GM19351 (cell line): Measurements from ENCODE around the gene SH2D1A.
"Not testable (repeated sequence)": the region's sequence is repeated elsewhere in the genome, so short reads cannot be mapped to it uniquely, and the experiment has no call there.

ENCODE experiments used
- ATAC-seq: cut with Tn5 transposase; IDR thresholded peaks from one replicate; pipeline ENCODE4 v1.9.1; 2021; ENCODE audit warnings: mild to moderate bottlenecking, moderate library complexity; ENCODE audit not compliant: unreplicated experiment

The SH2D1A gene

DNA sequence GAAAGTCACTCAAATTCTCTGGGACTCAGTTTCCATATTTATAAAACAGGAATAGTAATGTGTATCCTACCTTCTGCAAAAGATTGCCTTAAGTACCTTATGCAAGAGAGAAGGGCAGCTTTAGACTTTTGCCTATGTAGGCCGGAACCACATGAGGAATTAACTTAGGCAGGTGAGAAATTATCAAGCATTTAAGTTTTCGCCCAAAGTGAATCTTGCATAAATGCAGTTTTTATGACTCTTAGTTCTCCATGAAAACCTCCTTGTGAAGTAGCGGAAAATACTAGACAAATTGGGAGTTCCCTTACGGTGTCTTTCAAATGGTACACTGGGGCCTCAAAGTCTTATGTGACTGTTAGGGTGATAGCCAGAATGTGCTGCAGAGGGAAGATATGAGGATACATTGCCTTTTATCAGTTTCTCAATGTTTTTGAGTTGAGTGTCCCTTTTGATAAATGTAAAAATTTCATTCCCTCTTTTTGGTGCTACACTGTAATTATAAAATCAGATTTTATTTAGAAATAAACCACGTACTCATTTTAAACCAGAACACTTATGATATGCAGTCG lies 2.6 kb downstream of the SH2D1A start:
- ATAC-seq: no peak

DNA sequence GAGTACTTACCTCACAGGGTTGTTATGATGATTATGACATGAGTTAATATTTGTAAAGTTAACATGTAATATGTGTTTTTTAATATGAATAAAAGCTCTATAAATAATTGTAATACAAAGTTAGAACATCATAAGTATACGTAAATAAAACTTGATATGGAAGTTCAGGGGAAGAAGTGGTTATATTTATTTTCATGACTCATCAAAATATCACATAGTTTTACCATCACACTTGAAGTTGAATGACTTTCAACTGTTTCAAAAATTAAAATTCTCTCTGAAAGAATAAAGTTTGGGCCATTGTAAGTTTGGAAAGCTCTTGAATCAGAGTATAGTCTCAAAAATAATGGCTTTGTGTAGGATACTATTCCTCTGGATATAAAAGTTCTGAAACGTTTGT lies 8.3 kb downstream of the SH2D1A start:
- no peak for ATAC-seq

DNA sequence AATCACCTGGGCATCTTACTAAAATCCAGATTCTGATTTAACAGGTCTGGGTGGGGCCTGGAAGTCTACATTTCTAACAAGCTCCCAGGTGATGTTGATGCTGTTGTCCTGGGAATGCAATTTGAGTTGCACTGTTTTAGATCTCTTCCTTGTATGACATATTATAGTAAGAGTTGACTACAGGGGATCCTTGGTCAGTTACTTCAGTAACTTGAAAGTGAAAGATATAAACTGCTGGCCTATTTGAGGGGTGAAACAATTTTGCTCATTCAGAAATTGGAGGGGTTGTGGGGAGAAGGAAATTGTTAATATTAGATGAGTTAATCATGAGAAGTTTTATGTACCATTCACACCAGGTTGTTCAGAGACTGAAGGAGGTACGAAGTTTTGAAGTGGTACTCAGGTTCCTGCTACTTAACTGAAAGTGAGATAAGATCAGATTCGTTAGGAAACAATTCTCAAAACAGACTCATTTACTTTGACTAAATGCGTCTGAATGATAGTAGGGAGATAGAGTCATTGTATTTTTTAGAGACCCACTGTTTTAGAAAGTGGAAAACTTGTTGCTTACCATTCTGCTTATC lies 12.5 kb downstream of the SH2D1A start:
- peak; percentile 66 for ATAC-seq

DNA sequence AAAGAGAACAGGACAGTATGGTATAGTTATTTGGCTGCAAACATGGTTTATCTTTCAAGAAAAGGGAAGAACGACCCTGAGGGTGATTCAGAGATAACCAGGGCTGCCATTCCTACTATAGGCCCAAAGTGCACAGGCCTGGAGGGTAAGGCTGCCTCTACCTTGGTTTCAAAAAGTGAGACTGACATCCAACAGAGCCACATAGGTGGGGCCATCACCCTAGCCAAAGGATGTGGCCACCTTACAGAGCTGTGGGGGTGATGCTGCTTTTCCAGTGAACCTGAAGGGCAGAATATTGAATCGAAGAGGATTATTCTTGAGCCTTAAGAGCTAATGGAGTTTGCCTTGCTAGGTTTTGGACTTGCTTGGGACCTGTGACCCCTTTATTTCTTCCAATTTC lies 15.7 kb downstream of the SH2D1A start:
- ATAC-seq: no peak

DNA sequence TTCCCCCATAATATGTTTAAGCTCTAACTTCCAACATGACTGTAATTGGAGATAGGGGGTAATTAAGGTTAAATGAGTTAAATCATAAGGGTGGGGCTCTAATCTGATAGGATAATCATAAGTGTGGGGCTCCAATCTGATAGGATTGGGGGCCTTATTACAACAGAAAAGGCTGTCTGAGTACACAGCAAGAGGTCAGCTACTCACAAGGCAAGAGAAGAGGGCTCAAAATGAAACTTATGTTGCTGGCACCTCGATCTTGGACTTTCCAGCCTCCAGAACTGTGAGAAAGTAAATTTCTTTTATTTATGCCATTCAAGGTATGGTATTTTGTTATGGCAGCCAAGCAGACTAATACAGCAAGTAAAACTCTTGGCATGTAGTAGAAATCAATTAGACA lies 16.4 kb downstream of the SH2D1A start:
- no peak for ATAC-seq

DNA sequence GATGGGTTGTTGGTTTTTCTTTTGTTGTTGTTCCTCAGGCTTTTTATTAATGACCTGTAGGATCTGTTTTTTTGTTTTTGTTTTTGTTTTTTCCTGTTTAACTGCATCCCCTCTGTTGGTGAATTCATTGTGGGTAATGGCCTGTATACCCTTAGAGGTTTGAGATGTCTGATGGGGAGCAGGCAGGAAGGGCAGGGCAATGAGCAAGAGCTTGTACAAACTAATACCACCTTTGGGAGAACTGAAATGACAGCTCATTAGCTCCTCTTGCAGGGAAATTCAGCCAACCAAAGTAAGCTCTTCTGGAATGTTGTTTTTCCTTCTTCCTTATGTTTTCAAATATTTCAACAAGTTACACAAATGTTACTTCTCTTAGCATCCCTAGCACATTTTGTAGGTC lies 23.4 kb downstream of the SH2D1A start:
- no peak for ATAC-seq

DNA sequence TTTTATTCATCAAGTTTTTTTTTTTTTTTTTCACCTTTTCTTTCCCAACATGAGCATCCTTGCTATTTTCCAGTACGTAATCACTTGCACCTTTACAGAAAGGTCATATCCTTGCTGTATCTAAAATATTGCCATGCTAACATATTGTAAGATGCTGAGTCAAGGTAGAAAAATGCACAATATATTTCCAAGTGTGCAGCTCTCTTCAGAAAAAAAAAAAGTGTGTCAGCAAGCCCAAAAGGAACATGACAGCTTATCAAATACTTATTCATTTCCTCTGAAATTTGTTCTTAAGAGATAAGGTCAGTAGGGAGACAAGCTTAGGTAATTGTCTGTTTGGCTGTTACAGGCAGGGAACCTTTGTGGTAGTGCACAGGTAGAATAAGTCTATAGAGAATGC lies 27.0 kb downstream of the SH2D1A start:
- no peak for ATAC-seq

DNA sequence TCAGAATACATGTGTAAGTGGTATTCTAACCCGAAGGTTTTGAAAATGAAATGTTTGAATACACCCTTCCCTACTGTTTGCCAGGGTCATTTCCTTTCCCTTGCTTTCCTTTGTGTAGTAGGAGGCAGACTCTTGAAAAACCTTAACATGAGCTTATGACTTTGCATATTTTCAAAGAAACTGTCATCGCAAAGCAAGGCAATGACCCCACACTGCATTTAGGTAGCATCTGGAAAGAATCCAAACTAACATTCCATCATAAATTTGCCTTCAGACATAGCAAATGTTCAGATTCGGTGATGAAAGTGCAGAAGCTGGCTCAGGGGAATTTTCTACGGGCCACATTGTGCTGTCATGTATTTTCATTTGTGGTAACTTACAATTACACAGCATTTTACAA lies 32.3 kb downstream of the SH2D1A start:
- ATAC-seq: no peak

DNA sequence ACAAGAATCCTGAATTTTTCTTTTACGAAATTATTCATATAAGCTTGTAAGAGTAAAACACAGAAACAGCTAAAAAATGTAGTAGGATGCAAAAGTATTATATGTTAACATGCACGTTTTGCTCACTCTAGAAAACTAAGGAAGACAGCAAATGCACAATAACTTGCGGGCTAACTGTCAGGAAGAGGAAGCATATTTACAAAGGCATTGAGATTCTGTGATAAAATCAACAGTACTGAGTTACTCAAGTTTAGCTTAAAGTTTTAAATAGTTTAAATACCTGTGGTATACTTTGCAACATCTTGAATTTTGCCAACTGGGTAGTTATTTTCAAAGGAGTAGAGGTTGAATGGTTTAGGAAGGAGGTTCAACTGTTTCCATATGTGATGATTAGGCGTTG lies 37.0 kb downstream of the SH2D1A start:
- no peak for ATAC-seq

DNA sequence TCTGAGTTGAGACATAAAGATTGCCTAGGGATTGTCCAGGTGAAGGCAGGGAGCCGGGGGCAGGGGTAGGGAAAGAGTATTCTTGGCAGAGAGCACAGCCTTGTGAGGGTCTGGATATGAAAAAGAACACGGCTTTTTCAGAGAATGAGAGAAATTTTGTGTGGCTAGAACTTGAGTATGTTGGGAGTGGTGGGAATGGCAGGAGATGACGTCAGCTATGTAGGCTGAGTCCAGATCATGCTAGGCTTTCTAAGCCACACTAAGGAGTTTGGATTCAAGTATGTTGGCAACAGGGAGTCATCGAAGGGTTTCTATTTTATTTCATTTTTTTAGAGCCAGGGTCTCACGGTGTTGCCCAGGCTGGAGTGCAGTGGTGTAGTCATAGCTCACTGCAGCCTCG lies 40.0 kb downstream of the SH2D1A start:
- no peak for ATAC-seq

DNA sequence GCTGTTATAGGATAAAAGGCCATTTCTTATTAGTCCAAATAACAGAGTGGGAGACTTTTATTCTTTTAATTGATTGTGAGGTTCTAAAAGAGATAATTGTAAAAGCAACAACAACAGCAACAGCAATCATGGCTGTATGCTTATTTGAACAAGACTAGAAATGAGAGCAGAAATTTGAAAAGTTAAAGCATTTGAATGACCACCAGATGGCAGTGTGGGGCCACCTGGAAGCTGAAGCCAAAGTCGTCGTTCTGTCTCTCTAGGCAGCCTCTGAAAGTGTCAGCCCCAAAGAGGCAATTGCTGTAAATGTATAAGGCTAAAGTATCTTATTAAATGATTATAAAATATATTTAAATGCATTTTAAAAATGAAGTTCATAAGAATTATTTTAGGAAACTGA lies 42.2 kb downstream of the SH2D1A start:
- peak; percentile 74 for ATAC-seq

DNA sequence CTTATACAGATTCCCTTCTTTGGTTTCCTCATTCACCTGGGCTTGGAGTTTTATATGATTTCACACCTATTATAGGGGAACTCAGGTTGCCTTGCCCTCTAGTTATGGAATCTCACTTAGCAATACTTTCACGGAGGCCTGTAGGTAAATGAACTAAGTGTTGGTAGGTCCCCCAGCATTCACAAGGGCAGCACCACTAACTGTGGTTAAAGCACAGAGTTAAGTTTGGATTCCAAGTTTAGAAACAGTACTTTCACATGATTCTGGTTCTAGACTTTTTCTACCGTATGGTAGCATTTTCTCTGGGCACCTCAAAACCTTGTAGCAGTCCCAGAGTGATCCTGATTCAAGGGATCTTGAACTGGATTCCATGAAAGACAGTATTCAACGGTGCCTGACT lies 46.4 kb downstream of the SH2D1A start:
- peak; percentile 32 for ATAC-seq

DNA sequence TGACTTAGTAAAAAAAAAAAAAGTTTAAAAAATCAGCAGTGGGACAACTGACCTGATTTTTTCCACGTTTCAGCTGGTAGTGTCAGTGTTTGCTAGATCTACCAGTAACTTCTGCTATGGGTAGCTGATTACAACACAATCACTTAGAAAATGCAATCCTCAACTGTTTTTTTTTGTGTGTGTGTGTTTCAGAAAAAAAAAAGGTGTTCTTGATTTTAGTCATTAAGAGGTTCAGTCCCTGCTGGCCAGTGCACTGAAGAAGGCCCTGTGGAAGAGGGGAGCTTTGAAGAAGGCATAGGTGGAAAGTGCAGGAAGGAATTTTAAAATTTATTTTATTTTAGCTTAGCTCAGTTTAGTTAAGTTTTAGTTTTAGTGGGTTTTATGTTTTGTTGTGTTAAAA lies 46.9 kb downstream of the SH2D1A start:
- ATAC-seq: no peak

DNA sequence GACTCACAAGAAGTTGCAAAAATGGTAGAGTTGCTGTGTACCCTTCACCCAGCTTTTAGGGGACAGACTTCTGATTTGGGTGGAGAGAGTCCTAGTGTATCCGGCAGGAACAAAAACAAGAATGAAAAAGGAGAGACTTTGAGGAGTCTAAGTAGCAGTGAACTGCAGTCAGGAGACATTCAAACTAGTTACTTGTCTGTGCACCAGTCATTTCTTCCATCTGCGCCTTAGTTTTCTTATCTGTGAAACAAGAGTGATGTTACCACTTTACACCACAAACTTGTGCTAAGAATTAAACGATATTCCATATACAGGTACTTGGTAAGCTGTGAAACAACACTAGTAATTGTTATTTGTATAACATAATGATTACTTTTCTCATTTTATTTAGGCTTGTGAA lies 47.3 kb downstream of the SH2D1A start:
- no peak for ATAC-seq

DNA sequence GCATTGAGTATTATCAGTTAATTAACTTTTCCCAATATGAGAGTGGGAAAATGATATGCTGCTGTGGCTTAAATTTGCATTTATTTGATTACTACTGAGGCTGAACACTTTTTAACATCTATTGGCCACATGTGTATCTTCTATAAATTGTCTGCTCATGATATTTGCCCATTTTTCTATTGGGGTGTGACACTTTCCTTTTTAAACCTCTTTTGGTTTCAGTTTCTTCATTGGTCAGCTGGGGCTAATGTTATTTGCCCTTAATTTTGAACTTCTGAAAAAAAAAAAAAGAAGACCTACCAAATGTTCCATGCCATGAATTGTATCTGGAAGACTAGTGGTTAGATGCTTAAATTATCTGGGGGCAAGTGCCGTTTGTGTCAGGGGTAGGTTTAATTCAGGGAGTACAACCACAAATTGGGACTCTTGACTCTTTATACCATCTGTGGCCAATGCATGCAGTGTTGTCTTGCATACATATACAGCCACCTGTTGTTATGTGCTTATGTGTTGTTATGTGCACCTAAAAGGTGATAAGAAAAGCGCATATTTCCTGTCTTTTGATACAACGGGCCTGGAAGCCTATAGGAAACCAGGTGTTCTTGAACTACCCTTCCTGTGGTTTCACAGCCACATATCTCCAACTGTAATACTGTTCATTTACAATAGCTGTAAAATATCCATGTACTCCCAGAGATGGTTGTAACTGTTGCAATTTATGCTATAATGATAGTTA lies 49.0 kb downstream of the SH2D1A start:
- peak; percentile 60 for ATAC-seq

DNA sequence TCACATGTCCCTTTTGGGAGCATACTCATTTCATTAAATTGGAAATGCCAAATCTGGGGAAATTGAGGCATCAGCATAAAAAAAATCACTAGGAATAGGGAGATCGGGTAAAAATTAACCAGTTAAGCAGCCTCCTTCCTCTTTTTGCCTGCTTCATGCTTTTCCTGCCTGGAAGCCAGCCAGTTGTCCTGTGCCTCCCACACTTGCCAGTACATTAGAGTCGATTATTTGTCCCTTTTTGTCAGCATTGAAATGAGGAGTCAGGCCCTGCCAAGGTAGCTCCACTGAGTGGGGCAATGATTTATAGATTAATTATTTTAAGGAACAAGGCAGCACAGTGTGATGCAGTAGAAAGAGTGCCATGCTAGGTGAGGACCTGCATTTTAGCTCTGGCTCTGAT lies 55.3 kb downstream of the SH2D1A start:
- no peak for ATAC-seq

DNA sequence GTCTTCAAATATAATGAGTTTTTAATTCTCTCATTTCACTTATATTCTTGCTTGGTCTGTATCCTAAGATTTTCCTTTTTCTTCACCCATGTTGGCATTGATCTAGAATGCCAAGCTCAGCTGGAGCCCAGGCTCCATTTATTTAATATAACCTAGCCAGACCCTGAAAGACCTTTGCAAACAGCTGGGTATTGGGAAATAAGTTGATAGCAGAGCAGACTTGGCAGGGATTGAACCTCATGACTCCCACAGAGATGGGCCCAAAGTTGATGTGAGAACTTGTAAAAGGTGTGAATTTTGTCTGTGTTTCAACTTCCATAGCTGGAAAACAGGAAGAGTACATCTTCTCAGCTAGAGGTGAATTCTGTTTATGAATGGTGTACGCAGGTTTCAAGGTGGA lies 59.5 kb downstream of the SH2D1A start:
- no peak for ATAC-seq

DNA sequence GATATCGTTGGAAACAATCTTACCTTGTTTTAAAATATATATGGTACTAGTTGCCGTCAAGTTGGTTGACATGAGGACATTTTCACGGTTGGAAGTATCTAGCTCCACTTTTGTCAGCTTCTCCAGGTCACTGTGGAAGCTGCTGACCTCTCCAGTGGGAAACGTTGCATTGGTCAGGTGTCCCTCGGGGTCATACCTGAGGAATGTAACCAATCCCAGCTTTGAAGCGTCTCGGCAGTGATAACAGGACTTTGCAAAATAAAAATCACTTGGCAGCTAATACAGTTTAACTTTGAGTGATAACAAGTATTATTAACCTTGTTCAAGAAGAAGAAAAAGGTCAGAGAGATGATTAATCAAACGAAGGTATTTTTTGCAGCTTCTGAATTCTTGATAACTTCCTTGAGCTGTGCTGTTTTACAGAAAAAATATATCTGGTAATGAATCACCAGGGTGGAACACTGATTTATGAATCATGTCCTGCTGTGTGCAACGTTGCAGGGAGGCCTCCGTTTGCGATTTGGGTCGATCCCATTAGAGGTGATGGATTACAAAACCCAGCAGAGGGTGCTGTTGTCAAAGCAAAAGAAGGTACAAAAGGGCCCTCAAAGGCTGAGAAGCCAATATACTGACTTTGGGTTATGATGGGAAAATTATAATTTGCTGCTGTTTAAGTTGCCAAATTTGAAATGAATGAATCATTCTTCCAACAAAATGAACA lies 60.1 kb downstream of the SH2D1A start:
- ATAC-seq: peak; percentile 96

DNA sequence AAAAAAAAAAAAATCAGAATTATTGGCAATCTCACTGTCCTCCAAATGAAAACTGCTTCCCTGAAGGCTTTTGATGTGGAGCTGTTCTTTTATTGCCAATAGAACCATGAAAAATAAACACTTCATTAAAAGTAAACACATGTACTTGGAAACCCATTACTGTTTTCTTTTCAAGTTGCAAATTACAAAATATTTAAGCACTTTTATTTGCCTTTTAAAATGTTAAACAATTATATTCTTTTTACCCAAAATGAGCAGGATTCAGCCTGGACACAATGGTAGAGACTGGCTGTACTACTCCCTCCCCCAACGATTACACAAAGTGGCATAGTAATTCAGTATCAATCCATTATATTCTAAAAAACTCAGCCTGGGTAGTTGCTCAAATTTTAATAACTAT lies 60.9 kb downstream of the SH2D1A start:
- no peak for ATAC-seq

DNA sequence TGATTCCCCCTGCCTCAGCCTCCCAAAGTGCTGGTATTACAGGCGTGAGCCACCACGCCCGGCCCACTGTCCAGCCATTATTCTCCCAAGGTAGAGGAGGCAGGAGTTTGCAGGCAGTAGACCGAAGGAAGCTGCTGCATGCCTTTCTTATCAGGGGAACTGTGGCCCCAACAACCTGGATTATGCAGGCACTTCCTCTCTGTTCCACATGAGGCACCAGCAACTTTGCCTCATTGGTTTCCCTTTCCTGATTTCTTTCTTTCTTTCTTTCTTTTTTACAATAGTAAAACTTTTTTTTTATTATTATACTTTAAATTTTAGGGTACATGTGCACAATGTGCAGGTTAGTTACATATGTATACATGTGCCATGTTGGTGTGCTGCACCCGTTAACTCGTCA lies 62.0 kb downstream of the SH2D1A start:
- ATAC-seq: not testable (repeated sequence)

DNA sequence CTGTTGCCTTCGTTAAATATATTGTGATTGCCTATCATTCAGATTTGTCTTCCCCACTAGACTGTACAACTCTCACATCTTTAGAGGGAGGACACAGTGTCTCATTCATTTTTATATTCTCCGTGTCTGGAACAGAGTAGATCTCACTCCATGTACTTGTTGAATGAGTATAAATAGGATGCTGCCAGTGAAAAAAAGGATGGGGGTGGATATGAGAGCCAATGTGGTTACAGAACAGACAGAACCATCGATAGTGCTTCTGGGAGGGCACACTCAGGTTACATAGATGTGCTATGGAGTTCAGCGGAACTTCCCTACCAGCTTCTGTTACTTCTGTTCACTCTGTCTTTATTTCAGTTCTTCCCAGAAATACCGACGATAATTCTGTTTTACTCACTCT lies 66.9 kb downstream of the SH2D1A start:
- no peak for ATAC-seq

DNA sequence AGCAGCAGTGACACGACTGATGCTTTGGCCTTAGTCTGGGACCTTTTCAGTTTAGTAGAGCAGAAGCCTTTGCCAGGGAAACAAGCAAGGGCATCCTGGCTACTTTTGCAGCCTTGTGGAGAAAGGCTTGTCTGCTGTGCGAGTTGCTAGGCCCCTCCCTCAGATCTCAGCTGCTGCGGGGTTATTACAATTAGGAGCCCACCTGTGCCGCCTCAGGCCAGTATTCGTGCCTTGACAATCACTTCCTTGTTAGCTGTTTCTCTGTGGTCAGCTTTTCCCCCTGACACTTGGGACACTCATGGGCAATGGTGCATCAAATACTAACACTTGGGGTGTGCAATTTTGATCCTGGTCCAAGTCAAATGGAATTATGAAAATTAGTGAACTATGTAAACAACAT lies 67.9 kb downstream of the SH2D1A start:
- no peak for ATAC-seq
